Forelimb muscle (tissue), 1 donor: ENCODE measurements around the gene MRPL27. TPM values are rescaled to one million over a fixed set of nuclear protein-coding genes. Genes with fewer than 3 reads are reported as not detected.
"Not testable (repeated sequence)": the region's sequence is repeated elsewhere in the genome, so short reads cannot be mapped to it uniquely, and the experiment has no call there.

Experiments used
- DNase-seq: peaks from one replicate; pipeline ENCODE4 v3.0.0-alpha.2; 2013; ENCODE audit warnings: low read depth
- polyA plus RNA-seq: library from polyadenylated mRNA; unstranded; fragments of 120-200 nt; gene quantifications from one replicate; pipeline ENCODE4 v1.2.1, GENCODE V29; 2013; ENCODE audit not compliant: insufficient read length

MRPL27 gene
- polyA plus RNA-seq, 1 donor = 52.8 TPM

DNA sequence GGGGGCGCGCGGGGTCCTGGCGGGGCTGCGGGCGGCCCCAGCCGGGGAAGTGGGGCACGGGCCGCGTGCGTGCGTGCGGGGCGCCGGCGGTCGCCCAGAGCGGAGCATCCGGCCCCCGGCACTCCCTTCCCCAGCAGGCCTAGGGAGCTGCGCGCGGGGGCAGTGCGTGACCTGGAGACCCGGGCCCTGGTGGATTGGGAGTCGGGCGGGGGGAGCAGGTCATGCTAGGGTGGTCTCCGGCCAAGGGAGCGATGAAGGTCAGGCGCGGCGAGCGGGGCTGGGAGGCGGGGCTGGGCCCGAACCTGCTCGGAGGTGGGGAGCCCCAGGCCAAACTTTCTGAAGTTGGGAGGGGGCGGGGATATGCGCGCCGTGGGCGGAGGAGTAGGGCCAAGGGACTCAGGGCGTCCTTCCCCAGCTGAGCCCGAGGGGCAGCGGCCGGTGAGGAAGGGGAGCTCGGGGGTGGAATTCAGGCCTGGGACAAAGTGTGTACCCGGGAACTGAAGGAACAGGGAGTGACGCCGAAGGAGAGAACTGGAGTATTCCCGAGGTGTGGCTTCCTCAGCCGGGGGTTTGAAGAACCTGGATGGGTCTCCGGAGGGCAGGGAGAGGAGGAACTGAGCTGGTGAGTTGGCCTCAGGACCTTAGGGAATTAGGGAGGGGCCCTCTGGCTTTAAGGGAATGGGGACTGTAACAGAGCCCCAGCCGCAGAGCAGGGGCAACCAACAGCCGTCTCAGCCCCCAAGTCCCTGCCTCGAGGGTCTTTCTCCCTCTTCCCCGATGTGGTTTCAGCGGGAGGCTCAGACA lies 26.5 kb downstream of the MRPL27 start:
- DNase-seq = no peak

DNA sequence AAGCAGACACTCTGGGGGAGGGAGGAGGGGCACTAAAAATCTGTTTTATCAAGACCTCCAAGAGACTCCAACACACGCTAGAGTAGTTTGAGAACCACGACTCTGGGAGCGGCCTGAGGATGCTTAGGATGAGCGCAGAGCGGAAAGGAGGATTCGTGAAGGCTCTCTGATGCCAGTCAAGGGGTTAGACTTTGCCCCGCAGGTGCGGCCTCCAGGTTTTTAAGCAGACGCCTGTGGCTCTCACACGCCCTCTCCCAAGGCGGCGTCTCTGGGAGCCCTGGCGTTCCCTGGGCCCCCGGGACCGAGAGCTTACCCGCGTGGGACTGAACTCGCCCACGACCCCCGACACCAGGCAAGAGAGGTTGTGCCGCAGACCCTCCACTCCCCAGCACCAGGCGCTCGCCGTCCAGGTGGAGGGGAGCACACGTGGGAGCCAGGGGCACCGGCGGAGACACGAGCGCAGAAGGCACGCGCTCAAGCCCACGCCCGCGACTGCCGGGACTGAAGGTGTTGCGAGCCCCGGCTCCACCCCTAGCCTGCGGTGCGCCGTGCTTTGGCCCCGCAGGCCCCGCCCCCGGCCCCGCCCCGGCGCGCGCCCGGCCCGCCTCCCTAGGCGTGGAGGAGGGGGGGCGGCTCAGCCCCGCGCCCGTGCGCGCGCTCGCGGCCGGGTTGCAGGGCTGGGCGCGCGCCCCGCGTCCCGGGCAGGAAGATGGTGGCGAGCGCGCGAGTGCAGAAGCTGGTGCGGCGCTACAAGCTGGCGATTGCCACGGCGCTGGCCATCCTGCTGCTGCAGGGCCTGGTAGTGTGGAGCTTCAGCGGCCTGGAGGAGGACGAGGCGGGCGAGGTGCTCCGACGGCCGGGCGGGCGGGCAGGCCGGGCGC lies 27.3 kb downstream of the MRPL27 start, which contains the start of gene XYLT2:
Gene XYLT2, plus strand, starts transcription at position 695 of the 881 bp plus-strand sequence. Its CDS starts 15 bp downstream, at position 710.
- DNase-seq = peak; percentile 51

DNA sequence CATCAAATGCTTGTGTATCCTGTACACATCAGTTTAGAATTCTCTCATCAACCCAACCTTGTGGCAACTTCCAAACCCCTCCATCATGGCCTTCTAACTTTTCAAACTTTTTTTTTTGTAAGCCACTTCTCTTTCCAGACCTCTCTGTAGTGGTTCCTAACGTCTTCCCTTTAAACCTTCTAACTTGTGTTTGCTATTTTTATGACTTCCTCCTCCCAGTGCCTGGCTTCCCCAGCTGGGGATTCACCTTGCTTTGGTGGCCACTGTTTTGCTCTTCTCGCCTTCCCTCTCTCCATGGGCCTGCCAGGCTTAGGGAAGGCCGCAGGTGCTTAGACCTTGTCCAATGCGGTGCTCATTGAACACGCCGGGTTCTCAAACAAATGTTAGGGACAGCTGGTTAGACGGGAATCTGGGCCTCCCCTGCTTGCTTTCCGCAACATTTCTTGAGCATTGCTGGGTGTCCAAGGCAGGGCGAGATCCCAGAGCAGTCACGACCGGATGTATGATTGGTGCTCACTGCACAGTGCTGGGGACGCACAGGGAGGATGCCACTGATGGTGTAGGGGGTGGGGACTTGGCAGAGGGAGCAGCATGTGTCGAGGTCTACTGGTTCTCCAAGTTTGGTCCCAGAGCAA lies 28.1 kb downstream of the MRPL27 start:
- no peak for DNase-seq

DNA sequence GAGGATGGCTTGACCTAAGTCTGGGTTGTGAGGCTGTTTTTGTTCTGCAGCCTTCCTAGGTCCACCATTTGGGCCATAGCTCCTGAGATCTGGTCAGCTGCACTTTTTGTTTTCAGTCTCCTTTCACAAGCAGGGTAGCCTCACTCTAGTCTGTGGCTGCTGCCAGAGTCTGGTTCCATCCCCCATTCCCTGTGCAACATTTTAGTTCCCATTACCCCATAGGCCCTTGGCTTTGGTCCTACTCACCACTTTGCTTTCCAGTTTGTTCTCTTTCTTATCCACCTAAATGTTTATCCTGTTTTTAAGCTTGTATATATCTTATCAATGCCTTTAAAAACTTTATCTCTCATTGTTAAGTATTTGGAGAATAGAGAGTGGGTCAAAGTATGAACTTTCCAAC lies 33.6 kb downstream of the MRPL27 start:
- no peak for DNase-seq

DNA sequence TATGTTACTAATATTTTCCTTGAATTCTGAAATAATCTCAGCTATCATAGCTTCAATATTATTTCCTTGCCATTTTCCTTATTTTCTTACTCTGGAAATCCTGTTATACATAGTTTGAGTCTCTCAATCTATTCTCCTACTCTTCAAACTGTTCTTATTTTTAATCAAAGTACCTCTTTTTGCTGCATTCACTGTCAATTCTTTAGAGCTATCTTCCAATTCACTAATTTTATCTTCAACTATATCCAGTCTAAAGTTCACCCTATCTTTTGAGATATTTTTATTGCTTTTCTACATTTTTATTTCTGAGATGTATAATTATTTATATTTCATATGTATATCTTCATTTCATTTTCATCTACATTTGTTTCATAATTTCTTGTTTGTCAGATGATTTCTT lies 34.3 kb downstream of the MRPL27 start:
- DNase-seq = no peak

DNA sequence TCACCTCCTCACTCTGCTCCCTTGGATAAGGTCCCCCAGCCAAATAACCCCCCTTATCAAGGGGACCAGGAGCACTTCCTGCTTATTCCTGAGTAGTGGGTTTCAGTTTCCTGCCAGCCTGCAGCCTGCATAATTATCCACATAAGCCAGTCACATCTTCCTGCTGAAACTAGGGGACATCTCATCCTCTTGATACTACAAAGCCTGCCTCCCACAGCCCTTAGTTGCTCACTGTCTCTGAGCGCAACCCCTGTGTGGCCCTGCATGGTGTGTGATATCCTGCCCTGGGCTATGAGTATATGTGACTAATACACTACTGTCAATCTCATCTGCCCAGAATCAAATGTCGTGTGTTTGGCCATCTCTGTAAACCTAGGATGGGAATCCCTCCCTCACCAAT lies 35.0 kb downstream of the MRPL27 start:
- no peak for DNase-seq

DNA sequence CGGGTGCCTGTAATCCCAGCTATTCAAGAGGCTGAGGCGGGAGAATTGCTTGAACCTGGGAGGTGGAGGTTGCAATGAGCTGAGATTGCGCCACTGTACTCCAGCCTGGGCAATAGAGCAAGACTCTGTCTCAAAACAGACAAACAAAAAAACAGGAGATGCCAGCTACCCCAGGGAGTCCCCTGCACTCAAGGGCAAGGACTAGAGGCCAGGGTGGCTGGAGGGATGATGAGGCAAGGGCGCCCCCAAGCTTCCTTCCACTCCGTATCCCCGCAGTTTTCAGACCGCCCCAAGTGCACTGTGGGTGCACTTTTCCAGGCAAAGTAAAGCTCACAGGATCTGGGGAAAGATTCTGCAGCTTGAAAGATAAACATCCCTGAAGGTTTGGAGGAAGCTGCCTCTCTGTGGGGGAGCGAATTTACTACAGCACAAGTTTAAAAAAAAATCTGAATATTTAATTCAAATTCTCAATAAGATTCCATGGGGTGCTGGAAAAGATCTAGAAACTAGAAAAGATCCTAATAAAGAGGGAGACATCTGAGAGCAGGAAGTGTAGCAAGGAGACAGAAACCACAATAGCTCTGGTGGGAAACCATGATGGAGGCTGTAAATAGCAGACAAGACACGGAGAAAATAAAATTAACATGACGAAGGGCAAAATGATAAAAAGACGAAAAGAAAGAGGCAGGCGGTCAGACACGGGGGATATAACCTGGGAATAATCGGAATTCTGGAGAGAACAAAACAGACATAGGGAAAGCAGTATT lies 39.5 kb downstream of the MRPL27 start:
- not testable (repeated sequence) for DNase-seq

DNA sequence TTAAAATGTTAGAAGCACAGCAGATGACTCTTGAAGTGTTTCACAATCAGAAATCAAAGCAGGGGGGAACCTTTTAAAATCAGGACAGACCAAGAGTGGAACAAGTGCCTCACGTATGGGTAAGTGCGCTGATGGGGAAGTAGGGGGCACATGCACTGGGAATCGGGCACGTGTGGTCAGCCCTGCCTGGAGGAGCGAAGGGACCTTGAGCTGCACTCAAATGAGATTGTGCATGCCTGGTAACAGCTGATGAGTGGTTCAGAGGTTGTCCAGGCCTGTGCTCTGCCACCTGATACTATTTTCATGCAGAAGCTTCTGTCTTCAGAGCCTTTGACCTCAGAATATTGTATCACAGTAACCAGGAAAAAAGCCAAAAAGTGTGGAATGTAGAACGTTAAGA lies 40.8 kb downstream of the MRPL27 start:
- DNase-seq = no peak

DNA sequence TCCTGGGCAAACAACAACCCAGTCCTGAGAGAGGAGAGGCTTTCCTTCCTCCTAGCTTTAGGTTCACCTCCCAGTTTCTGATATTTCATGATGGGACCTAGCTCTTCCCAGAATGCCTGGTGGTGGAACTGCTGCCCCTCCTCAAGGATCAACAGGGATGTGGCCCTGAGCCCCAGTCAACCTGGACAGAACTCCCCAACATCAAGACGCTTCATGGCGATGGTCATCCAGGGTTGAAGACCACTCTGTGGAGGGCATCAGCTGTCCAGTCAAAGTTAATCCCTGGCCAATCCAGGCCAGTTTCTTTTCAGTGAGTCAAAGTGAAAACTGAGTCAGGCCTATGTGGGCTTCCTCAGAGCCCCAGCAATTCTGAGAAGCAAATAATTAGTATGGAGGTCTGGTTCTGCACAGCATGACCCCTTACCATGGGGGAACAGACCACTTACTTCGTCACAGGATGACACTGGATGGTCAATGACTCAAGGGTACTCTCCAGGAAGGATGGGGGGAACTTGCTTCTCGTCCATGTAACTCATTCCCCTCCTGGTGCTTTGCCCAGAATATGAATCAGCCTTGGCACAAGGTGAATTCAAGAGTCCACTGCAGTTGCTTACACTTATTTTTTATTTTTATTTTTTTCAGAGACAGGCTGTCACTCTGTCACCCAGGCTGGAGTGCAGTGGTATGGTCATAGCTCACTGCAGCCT lies 41.7 kb downstream of the MRPL27 start:
- DNase-seq = no peak

DNA sequence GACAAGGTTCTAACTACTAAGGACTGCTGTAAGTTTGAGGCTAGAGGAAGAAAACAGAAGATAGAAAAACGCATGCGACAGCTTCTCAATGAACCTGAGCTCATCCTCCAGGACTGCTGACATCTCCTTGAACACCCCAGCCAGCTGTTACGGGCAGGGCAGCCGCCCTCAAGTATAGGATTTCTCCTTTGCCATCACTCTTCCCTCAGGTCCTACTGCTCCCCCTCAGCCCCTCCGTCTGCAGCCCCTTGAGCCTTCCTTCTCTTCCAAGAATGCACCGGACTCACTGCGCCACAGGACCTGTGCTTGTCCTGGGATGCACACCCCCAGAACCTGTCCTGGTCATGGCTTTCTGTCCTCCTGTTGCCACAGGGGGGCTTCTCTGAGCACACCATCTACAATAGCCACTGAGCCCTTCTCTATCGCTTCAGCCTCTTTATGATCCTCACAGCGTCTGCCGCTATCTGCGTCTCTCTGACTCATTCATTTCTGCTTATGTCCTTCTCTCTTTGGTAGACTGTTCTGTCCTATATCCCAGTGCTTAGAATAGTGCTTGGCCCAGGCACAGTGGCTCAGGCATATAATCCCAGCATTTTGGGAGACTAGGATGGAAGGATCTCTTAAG lies 42.7 kb downstream of the MRPL27 start:
- DNase-seq = no peak

DNA sequence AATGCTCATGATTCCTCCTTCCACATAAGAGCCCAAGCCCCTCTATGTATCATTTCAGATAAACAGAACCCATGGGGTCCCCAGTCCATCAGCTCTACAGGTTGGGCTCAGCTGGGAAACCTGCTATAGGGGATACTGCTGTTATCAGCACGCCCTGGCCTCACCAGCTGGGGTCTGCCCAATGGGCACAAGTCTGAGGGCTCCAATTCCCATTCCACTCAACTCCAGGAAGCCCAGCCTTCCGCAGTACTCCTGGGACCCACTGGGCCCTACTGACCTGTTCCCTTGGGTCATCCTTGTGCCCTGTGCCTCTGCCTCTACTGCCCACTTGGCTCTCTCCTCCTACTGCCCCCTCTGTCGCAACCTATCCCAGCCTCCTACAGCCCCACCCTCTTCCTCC lies 43.3 kb downstream of the MRPL27 start:
- no peak for DNase-seq

DNA sequence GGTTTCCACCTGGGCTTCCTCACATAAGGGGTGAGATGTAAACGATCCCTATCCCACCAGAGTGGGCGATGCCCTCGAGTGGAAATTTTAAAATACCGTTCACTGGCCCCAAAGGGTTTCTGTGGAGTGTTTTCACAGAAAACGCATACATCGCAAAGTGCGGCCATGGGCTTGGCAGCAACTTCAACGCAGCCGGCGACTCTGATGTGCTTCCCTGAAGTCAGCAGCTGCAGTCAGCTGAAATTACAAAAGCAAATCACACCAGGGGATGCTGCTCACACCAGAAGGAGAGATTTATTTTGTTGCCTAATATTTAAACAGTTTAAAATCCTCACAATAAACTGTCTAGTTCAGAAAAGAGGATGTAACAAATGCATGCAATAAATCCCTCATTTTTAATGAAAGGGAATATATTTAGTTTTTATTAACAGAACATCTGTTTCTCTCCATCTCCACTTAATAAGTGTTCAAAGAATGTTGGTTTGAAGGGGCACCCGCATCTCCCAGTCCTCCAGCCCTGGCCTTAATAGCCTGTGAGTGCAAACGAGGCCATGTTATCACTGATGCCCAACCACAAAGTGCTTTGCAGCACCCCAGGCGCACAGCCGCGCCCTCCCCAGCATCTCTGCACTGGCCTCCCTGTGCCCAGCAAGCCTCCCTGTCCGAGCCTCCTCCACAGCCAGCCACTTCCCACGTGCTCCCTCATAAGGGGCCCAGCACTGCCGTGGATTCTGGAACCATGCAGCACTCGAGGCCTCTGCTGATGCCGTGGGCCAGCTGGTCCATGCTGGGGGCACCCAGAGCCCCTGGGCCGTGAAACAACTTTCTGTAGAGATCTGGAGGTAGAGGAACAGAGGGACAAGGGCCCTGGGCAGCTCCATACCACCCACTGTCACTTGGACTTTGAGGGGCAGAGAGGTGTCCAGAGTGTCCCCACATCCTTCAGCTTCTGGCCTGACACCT lies 44.3 kb downstream of the MRPL27 start:
- DNase-seq = no peak

DNA sequence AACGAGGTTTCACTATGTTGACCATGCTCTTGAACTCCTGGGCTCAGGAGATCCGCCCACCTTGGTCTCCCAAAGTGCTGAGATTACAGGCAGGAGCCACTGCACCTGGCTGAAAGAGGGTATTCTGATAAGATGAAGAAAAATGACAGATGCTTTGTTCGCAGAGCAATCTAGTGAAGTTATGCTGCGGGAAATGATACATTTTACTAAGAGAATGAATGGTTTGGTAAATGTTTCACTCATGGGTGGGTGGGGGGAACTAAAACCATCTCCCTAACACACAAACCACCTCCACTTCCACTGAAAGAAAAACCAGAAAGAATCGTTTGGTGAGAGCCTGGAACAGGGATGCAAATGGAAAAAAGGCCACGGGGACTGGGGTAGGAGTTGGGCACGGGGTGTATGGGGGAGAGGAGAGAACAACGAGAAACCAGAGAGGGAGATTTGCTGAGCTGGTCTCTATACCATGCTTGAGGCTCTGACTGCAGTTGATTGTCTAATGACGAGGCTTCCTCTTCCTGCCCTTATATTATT lies 46.1 kb downstream of the MRPL27 start:
- no peak for DNase-seq

DNA sequence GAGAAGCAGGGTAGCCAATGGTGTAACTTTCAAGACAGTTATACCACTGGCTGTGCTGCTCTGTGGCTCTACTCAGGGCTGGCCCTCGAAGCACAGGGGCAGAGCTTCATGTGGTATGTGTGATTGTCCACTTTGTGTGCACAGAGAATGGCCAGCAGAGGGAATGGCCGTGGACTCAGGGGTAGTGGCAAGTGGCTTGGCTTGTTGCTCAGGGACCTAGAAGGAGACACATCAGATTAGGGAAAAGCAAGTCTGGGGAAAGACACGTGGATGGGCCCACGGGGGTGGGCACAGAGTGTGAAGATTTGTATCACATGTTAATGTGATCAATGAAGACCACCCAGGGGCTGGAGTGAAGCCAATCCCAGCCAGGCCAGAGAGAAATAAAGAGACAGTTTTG lies 47.1 kb downstream of the MRPL27 start:
- DNase-seq = no peak

DNA sequence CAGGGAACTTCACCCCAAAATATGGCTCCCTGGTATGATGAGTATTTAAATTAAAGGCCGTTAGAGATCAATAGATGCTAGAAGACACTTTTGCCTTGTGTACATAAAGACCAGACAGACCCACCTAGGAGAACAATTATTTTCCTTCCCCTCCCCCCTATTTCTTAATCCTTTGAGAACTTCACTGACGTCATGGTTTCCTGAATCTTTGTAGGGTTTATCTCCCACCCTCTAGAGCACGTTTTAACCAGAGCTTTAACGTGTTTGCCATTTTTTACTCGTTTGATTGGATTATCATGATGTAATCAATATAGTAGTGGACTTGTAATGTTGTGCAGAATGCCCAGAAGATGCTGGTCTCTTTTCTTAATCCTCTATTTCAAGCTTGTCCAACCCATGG lies 49.9 kb downstream of the MRPL27 start:
- DNase-seq = no peak

DNA sequence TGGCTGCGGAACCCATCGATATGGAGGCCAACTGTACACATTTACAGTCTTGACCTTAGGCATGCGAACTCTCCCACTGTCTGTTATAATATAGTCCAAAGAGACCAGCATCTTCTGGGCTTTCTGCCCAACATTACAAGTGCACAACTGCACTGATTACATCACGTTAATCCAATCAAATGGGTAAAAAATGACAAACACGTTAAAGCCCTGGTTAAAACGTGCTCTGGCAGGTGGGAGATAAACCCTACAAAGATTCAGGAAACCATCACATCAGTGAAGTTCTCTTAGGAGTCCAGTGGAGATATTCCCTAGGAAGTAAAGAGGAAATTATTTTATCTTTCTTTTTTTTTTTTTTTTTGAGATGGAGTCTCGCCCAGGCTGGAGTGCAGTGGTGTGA lies 50.7 kb downstream of the MRPL27 start:
- no peak for DNase-seq

DNA sequence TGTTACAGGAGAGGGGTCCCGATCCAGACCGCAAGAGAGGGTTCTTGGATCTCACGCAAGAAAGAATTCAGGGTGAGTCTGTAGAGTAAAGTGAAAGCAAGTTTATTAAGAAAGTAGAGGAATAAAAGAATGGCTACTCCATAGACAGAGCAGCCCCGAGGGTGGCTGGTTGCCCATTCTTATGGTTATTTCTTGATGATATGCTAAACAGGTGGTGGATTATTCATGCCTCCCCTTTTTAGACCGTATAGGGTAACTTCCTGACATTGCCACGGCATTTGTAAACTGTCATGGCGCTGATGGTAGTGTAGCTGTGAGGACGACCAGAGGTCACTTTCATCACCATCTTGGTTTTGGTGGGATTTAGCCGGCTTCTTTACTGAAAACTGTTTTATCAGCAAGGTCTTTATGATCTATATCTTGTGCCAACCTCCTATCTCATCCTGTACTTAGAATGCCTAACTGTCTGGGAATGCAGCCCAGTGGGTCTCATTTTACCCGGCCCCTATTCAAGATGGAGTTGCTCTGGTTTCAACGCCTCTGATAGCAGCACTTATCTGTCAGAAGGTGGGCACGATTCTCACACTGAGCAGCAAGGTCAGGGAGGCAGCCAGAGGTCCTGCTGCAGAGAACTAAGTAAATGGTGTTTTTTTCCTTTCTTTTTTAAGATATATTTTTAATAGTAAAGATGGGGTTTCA lies 53.5 kb downstream of the MRPL27 start:
- DNase-seq = no peak
